ENCODE results near the gene ETS1.

Gene ETS1

GRCh38 chr11:128515826-128516778 lies 71.3 kb downstream of the ETS1 start:
- DNase-seq, result no peak

DNA sequence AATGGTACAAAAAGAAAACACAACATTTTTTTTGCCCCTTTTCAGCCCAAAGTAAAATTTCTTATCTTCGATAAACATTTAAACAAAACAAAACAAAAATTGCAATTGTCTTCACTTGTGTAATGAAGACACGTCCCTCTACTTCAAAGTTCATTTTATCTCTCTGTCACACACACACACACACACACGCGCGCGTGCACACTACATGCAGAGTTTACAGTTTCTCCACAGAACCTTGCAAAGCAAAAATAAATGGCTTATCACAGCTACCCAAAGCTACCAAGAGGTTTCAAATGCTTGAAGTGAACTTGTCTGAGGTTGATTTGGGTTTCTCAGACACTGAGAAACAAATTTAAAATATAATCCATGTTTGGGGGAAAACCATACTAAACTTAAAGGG lies 72.3 kb downstream of the ETS1 start:
- peak; percentile 25 for DNase-seq

DNA sequence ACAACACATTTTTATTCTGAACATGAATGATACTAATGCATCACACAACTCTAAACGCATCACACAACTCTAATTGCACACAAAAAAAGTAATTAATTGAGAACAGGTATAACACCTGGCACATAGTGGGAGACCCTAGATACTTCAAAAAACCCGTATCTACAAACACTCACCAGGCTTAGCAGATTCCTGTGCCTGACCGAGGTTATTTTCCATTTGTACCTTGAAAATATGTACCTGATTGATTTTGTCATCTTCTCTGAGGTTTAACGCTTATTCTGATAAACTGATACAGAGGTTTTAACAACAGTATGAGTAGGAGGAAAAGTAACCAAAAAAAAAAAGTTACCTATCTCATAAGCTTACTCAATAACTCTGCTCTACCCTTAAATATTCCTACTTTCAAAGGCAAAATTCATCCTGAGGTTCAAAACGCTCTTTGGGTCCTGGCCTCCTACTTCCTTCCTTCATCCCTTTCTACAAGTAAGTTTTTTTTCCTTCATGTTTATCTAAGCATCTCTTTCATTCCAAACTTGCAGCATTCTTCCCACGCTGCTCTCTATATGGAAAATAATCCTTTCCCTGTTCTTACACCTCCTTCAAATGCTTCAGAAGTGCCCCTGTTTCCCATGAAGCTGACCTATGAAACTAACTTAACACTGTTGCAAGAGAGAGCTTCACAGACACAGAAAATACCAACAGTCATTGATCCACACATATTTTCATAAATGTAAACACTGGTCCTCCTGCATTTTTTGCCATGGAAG lies 73.3 kb downstream of the ETS1 start:
- DNase-seq, result no peak

- no peak for DNase-seq
Measured at GRCh38 chr11:128512474-128512996, 74.8 kb downstream of the ETS1 start.

- DNase-seq, result no peak
Measured at GRCh38 chr11:128511712-128512111, 75.6 kb downstream of the ETS1 start.

DNA sequence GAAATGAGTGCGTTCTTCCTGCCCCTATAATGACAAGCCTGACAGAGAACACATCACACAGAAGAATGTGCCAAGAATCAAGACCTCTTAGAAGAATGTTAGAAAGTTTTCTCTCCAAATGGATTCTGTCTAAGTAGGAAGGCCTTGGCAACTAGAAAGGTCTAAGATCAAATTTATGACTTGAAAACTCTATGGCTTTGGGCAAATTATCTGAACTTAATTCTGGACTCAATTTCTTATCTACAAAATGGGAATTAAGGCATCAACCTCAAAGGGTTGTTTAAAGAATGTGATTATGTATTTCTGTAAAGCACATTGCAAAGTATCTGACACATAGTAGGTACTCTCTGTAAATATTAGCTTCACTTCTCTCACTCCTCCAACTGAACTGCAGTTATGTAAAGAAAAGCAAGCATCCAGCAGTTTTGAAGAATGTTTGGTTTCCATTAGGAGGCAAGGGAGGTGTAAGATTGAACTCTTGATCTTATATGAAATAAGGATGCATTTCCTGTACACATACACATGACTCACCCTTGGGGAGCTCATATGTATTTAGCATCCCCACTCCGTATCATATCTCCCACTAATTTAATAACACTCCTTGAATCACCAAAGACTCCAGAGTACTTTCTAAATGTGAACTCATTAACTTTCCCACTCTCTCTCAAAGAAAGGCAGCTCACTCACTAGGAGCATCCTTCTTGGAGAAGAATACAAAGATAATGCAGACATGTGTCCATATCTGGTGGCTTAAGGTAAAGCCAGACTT lies 77.6 kb downstream of the ETS1 start:
- DNase-seq, result no peak

- no peak for DNase-seq
Measured at GRCh38 chr11:128508770-128509510, 78.4 kb downstream of the ETS1 start.

DNA sequence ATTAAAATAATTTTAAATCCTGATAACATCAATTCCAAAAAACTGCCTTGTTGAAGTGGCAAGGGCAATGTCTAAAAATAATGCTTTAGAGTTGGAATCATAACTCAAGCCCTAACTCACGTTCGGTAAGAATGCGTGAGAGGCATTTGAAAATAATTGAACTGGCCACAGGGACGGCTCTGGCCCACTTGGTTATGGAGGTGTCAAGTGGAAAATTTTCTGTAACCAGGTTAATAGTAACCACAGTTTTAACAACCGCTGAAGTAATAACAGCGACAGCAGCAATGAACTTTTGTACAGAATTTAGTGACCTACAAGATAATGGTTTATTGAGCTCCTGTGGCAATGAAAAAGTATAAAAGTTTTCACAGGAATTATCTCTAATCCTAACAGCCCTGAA lies 79.4 kb downstream of the ETS1 start:
- DNase-seq, result no peak

DNA sequence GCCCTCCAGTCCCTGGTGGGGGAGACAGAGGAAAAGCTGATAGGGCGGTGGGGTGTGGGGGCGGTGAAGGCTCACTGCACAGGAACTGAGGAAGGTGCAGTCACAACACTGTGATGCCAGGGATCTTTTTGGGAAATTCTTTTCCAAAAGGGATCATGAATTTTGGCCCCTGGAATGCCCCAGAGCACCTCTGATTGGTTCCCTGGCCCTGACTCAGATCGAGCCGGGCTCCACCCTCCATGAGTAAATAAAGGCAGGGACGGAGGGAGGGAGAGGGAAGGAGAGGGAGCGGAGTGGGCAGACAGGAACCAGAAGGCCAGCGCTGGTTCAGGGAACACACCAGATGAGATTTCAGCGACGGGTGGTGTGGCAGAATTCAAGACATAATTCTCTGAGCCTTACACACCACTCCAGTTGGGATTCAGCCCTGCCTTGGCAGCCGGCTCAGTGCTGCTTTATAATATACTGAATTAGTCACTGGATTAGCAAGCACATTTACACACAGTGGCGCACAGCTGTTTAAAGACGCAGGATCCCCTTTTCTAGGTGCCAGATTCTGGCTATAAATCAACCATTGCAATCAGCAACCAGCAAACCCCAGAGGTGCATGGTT lies 80.3 kb downstream of the ETS1 start:
- no peak for DNase-seq

DNA sequence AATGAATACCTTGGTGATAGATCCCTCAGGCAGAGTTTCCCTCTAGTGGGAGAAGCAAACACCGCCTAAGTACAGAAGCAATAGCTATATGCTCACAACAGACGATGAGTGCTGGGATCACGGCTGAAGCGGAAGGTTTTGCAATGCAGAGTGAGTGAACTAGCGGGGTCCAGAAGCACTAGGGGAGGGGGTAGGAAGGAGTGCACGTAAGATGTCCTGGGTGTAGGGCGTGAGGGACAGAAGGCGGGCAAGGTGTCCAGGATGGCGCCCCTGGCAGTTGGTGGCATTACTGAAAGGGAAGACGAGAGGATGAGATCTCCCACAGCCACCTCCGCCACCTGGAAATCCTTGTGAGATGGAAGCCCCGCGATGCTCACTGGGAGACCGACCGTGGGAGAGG lies 81.0 kb downstream of the ETS1 start:
- DNase-seq, result no peak

DNA sequence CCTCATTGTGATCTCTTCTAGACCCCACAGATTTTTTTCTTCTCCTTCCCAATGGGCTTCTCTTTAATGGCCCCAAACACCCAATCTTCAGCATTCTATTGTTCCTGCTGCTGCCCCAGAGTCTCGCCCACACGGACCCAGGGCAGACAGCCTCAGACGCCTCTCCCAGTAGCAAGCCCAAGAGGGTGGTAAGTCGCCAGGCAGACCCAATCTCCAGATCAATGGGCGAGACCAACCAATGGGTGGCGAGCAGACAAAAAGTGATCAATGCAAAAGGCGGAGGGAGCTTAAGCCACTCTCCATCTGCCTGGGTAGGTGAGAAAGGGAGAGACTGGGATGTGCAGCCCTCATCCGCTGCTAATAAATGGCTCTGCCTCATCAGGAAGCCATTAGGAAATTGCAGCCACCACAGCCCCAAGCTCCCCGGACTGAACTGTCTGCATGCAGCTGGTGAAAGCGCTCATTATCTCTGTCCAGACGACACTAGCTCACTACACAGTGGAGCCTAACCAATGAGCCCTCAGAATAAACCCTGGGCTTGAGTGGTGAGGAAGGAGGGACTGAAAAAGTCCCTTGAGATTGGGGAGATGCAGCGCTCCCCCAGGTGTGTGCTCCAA lies 81.8 kb downstream of the ETS1 start:
- DNase-seq, result no peak

- no peak for DNase-seq
Measured at GRCh38 chr11:128504486-128504885, 82.9 kb downstream of the ETS1 start.

- no peak for DNase-seq
Measured at GRCh38 chr11:128503245-128503991, 83.9 kb downstream of the ETS1 start.

GRCh38 chr11:128502726-128503125 lies 84.6 kb downstream of the ETS1 start:
- DNase-seq, result no peak

GRCh38 chr11:128501632-128502549 lies 85.5 kb downstream of the ETS1 start:
- DNase-seq, result no peak

DNA sequence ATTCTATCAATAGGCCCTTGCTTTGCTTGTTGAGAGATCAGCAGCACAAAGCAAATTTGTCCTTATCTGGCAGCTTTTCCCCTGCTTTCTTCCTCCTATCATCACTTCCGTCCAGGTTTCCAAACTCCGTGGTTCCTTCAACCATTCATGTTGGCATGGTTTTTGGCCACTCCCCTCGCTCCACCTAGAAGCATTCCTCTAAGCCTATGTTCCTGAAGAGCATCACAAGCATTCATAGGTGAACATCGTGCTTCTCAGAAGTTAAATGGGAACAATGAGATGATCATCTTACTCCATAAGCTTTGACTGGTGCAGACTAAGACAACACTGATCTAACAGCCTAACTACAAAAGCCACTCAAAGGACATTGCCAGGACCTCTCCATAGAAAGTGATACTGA lies 86.3 kb downstream of the ETS1 start:
- DNase-seq, result no peak

- no peak for DNase-seq
Measured at GRCh38 chr11:128500493-128500892, 86.9 kb downstream of the ETS1 start.

DNA sequence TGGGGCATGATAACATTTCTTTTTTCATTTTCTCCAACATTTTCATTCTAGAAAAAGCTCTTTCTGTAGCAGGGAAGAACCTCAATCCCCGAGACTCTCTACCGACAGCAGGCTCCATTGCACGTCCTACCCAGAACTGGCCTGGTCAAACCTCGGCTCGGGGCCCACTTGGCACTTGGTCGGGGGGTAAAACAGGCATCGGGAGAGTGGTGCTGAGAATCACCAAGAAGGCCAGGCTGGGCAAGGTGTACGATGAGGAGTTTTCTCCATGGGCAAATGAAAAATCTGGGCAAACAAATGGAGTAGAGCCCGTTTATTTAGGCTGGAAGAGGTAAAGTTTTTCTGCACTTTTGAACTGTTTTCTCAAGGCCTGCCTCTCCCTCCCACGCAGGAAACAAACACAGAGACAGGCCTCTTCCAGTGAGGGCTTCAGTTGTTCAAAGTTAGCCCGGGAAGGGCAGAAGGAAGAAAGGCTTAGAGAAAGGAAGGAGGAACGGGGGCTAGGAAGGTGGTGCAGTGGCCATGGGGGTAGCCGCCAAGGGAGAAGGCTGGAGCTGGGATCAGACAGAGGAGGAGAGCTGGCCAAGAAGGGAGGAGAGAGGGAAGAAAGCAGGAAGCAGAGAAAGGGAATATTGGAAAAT lies 87.6 kb downstream of the ETS1 start:
- DNase-seq, result no peak

GRCh38 chr11:128498721-128499245 lies 88.6 kb downstream of the ETS1 start:
- DNase-seq, result no peak
